Activated CD8-positive, alpha-beta T cell treated with anti-CD3 and anti-CD28 coated beads for 36 hours (primary cell): ENCODE data around the gene SUN1. TPM values are rescaled to one million over a fixed set of nuclear protein-coding genes. Genes with fewer than 3 reads are reported as not detected.
A peak's percentile ranks its signal among the peaks of the same experiment; 100 is the strongest.

Experiments
- ATAC-seq: fragments of 200-7000 bp; cut with Tn5 transposase; one replicate; pipeline ENCODE4 v1.10.0; 2021; ENCODE audit warnings: mild to moderate bottlenecking, moderate library complexity
- CTCF ChIA-PET: fragments of 350-600 bp; sonication (Branson Sonifier 250); formaldehyde crosslinking; loops from one replicate; lab custom pipeline; 2021; ENCODE audit warnings: antibody characterized with exemption; lab: Charles Lee
- POLR2A ChIA-PET: fragments of 350-600 bp; sonication (Branson Sonifier 250); formaldehyde crosslinking; loops from one replicate; lab custom pipeline; 2021; ENCODE audit warnings: antibody characterized with exemption; lab: Charles Lee
- DNase-seq: peaks from one replicate; pipeline ENCODE4 v3.0.0-alpha.2; 2020
- H3K27ac Mint-ChIP-seq: one replicate; pipeline ENCODE4 v1.8.0; 2021; ENCODE audit warnings: mild to moderate bottlenecking, mixed read lengths
- H3K27me3 Mint-ChIP-seq: one replicate; pipeline ENCODE4 v1.8.0; 2021; ENCODE audit warnings: mixed read lengths
- H3K36me3 Mint-ChIP-seq: one replicate; pipeline ENCODE4 v1.8.0; 2021; ENCODE audit warnings: low read depth, mixed read lengths
- H3K4me1 Mint-ChIP-seq: one replicate; pipeline ENCODE4 v1.8.0; 2021; ENCODE audit warnings: low read depth, mixed read lengths
- H3K4me3 Mint-ChIP-seq: one replicate; pipeline ENCODE4 v1.8.0; 2021; ENCODE audit warnings: mild to moderate bottlenecking, moderate library complexity, mixed read lengths
- H3K9me3 Mint-ChIP-seq: one replicate; pipeline ENCODE4 v1.8.0; 2021; ENCODE audit warnings: mixed read lengths
- intact Hi-C: fragments of 100-400 bp; cut with micrococcal nuclease; formaldehyde crosslinking; loops from one replicate; pipeline ENCODE4 v1.10.0; 2022
- total RNA-seq, 2 experiments: library from RNA; stranded (reverse); gene quantifications; one replicate each; pipeline ENCODE4 v1.2.3, GENCODE V29; 2021
- TF ChIP-seq, protein P1 (sequence below): fragments of 200-600 bp; IDR thresholded peaks from one replicate; pipeline ENCODE4 v1.8.0; 2022; ENCODE audit warnings: antibody characterized with exemption, mild to moderate bottlenecking

Gene SUN1
- total RNA-seq, 2 experiments from 2014 or later: 71.3 to 71.6 TPM

DNA sequence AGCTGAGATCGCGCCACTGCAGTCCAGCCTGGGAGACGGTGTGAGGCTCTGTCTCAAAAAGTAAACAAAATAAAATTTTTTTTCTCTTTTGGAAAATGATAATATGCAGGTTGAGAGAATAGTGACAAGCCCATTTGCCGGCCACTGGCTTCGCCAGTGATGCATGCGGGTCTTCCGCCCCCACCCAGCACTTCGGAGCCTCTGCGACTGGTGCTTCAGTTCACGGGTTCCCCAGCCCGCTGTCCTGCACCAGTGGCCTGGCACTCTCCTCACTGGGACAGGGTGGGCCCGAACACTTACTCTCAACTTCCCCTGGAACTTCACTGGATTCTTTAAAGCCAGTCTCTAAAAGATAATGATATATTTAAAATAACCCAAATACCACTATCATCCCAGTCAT lies 2.7 kb downstream of the SUN1 start:
- ChIA-PET CTCF (interaction anchor here (4.5 kb wide), 1 partner anchor 38 kb away, joined by 25 read pairs; no protein-coding TSS in a partner anchor), POLR2A (interaction anchor here (1.4 to 1.5 kb wide), 2 partner anchors 14 to 18 kb away, joined by 3 to 4 read pairs; no protein-coding TSS in a partner anchor)
- Mint-ChIP-seq H3K4me3 (no peak overlapping the region), H3K9me3 (no peaks in the 10 kb centered on the region), H3K27me3 (no peaks in the 10 kb centered on the region), H3K27ac (no peak overlapping the region), H3K4me1 (peaks cover 49% of the 10 kb centered on the region), H3K36me3 (peaks cover 18% of the 10 kb centered on the region)
- intact Hi-C loops: no loop called here
- ATAC-seq: no peak
- no peak for DNase-seq
- TF ChIP-seq, protein P1, sequence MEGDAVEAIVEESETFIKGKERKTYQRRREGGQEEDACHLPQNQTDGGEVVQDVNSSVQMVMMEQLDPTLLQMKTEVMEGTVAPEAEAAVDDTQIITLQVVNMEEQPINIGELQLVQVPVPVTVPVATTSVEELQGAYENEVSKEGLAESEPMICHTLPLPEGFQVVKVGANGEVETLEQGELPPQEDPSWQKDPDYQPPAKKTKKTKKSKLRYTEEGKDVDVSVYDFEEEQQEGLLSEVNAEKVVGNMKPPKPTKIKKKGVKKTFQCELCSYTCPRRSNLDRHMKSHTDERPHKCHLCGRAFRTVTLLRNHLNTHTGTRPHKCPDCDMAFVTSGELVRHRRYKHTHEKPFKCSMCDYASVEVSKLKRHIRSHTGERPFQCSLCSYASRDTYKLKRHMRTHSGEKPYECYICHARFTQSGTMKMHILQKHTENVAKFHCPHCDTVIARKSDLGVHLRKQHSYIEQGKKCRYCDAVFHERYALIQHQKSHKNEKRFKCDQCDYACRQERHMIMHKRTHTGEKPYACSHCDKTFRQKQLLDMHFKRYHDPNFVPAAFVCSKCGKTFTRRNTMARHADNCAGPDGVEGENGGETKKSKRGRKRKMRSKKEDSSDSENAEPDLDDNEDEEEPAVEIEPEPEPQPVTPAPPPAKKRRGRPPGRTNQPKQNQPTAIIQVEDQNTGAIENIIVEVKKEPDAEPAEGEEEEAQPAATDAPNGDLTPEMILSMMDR: no peak

DNA sequence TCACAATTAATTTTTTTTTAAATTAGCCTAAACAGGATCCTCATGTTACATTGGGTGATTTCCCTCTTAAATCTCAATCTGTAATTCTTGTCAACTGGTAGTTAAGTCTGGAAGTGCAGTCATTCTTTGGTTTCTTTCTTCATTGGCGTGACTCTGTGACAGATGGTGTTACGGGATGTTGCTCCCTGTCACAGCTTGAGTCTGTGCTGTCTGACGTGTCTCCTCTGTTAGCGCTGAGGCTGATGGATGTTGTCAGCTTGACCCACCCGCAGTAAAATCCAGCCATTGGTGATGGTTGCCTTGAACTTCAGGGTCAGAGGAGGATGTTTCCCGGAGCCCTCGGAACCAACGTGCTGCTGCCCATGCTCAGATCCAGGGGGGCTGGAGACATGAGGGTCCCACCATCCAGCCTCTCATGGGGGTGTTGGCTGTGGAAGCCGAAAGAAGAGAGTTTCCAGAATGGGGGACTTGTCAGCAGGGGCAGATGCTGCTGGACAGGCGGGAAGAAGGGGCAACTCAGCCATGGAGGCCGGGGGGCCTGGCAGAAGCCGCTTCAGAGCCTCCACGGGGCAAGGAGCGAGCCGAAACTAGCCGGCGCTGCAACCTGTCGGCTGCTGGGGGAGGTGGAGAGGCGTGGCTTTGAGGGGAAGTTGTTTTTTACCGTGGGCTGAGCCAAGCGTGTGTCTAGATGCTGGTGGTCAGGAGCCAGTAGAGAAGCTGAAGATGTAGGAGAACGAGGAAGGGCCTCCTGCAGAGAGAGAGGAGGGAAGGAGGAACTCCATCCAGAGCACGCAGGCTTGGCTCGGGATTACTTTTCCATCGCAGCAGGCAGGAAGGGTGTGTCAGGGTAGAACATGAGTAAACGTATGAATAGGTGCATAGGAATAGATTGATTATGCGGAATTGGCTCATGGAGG lies 3.5 kb downstream of the SUN1 start:
- Mint-ChIP-seq H3K4me3 (no peak overlapping the region), H3K4me1 (peaks cover 42% of the 10 kb centered on the region), H3K9me3 (no peaks in the 10 kb centered on the region), H3K27me3 (no peaks in the 10 kb centered on the region), H3K36me3 (peaks cover 18% of the 10 kb centered on the region), H3K27ac (peak overlapping the region; percentile 41)
- TF ChIP-seq, protein P1: no peak
- POLR2A ChIA-PET: interaction anchor here (1.0 to 1.5 kb wide), 3 partner anchors 13 to 472 kb away, joined by 3 to 4 read pairs (median 4); no protein-coding TSS in a partner anchor
- intact Hi-C loops: no loop called here
- ATAC-seq: no peak
- DNase-seq: peak; percentile 31
- CTCF ChIA-PET: interaction anchor here (0.6 to 1.8 kb wide), 2 partner anchors 37 to 49 kb away, joined by 4 to 5 read pairs; no protein-coding TSS in a partner anchor

DNA sequence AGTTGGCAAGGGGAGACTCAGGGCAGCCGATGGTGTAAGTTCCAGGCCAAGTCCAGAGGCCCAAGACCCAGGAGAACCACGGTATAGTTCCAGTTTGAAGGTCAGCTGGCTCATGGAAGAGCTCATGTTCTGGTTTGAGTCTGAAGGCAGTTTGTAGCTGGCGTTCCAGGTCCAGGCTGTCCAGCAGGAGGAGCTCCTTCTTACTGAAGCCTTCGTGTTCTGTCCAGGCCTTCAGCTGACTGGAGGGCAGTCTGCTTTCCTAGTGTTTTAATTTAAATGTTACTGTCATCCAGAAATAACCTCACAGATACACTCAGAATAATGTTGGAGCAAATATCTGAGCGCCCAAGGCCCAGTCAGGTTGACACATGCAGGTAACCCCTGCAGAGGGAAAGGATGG lies 4.2 kb downstream of the SUN1 start:
- Mint-ChIP-seq H3K36me3 (peaks cover 18% of the 10 kb centered on the region), H3K27ac (no peak overlapping the region)
- intact Hi-C loops: no loop called here

DNA sequence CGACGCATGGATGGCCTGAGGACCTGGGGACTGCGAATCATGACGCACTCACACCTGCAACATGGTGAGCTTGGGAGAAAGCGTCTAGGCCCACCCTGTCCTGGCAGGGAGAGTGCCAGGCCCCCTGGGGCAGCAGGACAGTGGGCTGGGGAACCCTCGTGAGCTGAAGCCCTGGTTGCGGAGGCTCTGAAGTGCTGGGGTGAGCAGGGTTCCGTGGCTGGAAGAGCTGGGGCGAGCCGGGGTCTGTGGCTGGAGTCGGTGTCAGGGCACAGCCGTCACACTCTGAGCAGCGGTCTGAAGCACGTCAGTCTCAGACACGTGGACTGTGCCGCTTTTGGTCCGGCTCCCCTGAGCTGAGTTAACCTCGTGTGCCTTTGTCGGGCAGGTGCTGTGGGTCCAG lies 4.7 kb downstream of the SUN1 start:
- Mint-ChIP-seq H3K4me1 (peaks cover 30% of the 10 kb centered on the region), H3K36me3 (peaks cover 19% of the 10 kb centered on the region), H3K9me3 (no peaks in the 10 kb centered on the region), H3K27me3 (no peaks in the 10 kb centered on the region), H3K4me3 (no peak overlapping the region), H3K27ac (no peak overlapping the region)
- ChIA-PET CTCF (interaction anchor here (1.8 kb wide), 1 partner anchor 51 kb away, joined by 5 read pairs; no protein-coding TSS in a partner anchor), POLR2A (interaction anchor here (1.0 kb wide), 1 partner anchor 474 kb away, joined by 4 read pairs; no protein-coding TSS in a partner anchor)
- TF ChIP-seq, protein P1: no peak
- ATAC-seq (no peak), DNase-seq (no peak)
- intact Hi-C loops: no loop called here

More for the DNA sequence above, 4.2 kb downstream of the SUN1 start:
- ATAC-seq (no peak), DNase-seq (no peak)
- ChIA-PET CTCF (interaction anchor here (0.6 to 1.8 kb wide), 2 partner anchors 36 to 50 kb away, joined by 4 to 5 read pairs; no protein-coding TSS in a partner anchor), POLR2A (interaction anchor here (1.0 to 1.5 kb wide), 3 partner anchors 13 to 473 kb away, joined by 3 to 4 read pairs (median 4); no protein-coding TSS in a partner anchor)
- Mint-ChIP-seq H3K27me3 (no peaks in the 10 kb centered on the region), H3K9me3 (no peaks in the 10 kb centered on the region), H3K4me3 (no peak overlapping the region), H3K4me1 (peaks cover 36% of the 10 kb centered on the region)
- TF ChIP-seq, protein P1: no peak
